ENCODE measurements around the gene TMED9. TPM values are rescaled to one million over a fixed set of nuclear protein-coding genes. Genes with fewer than 3 reads are reported as not detected.

TMED9 gene
- total RNA-seq, 2 experiments from 2014 or later, result 118 to 120 TPM

- ATAC-seq (no peak), DNase-seq (no peak)
- no peak overlapping the region for H3K27ac Mint-ChIP-seq
- TF ChIP-seq CTCF (IDR thresholded peaks at IDR 0.05), result no peak
- H3K4me3 Mint-ChIP-seq, result no peak overlapping the region
- H3K27me3 Mint-ChIP-seq, result no peaks in the 10 kb centered on the region
- H3K4me1 Mint-ChIP-seq (ENCODE audit: low read depth), result peaks cover 12% of the 10 kb centered on the region
- ChIA-PET POLR2A (interaction anchor here (2.2 kb wide), 1 partner anchor 9 kb away, joined by 7 read pairs; the partner anchor contains the start of gene B4GALT7), CTCF (no interaction called here)
- no peaks in the 10 kb centered on the region for H3K9me3 Mint-ChIP-seq
- intact Hi-C loops (cut with micrococcal nuclease), result no loop called here
- H3K36me3 Mint-ChIP-seq (ENCODE audit: low read depth), result peaks cover 10% of the 10 kb centered on the region
Observed at GRCh38 chr5:177608243-177609075, 16.5 kb downstream of the TMED9 start.

- Mint-ChIP-seq H3K4me3 (no peak overlapping the region), H3K4me1 (ENCODE audit: low read depth) (peaks cover 12% of the 10 kb centered on the region), H3K27ac (no peak overlapping the region), H3K36me3 (ENCODE audit: low read depth) (peaks cover 10% of the 10 kb centered on the region), H3K27me3 (no peaks in the 10 kb centered on the region), H3K9me3 (no peaks in the 10 kb centered on the region)
- ChIA-PET POLR2A (interaction anchor here (2.2 kb wide), 1 partner anchor 9 kb away, joined by 7 read pairs; the partner anchor contains the start of gene B4GALT7), CTCF (no interaction called here)
- no peak for TF ChIP-seq CTCF (IDR thresholded peaks at IDR 0.05)
- ATAC-seq, result no peak
- intact Hi-C loops (cut with micrococcal nuclease), result no loop called here
- no peak for DNase-seq
Observed at GRCh38 chr5:177609076-177610059, 17.4 kb downstream of the TMED9 start.

- intact Hi-C loops (cut with micrococcal nuclease), result no loop called here
- no peak for DNase-seq
- CTCF ChIA-PET, result no interaction called here
- no peak for ATAC-seq
- Mint-ChIP-seq H3K27me3 (no peaks in the 10 kb centered on the region), H3K4me1 (ENCODE audit: low read depth) (peaks cover 12% of the 10 kb centered on the region), H3K27ac (no peak overlapping the region), H3K4me3 (no peak overlapping the region), H3K36me3 (ENCODE audit: low read depth) (peaks cover 10% of the 10 kb centered on the region), H3K9me3 (no peaks in the 10 kb centered on the region)
- no peak for TF ChIP-seq CTCF (IDR thresholded peaks at IDR 0.05)
- POLR2A ChIA-PET, result interaction anchor here (1.4 to 2.2 kb wide), 3 partner anchors 9 to 18 kb away, joined by 4 to 7 read pairs (median 5); partner anchors contain the start of genes B4GALT7 and TMED9
Observed at GRCh38 chr5:177610131-177610769, 18.2 kb downstream of the TMED9 start.

- CTCF ChIA-PET, result no interaction called here
- intact Hi-C loops (cut with micrococcal nuclease), result no loop called here
- DNase-seq (no peak), ATAC-seq (no peak)
- no peak for TF ChIP-seq CTCF (IDR thresholded peaks at IDR 0.05)
- no peaks in the 10 kb centered on the region for H3K9me3 Mint-ChIP-seq
- H3K36me3 Mint-ChIP-seq (ENCODE audit: low read depth), result peaks cover 7% of the 10 kb centered on the region
- POLR2A ChIA-PET, result interaction anchor here (1.0 to 1.4 kb wide), 3 partner anchors 10 to 19 kb away, joined by 3 to 5 read pairs (median 4); partner anchors contain the start of gene TMED9
- no peak overlapping the region for H3K4me3 Mint-ChIP-seq
- H3K27me3 Mint-ChIP-seq, result no peaks in the 10 kb centered on the region
- H3K4me1 Mint-ChIP-seq (ENCODE audit: low read depth), result peaks cover 10% of the 10 kb centered on the region
- no peak overlapping the region for H3K27ac Mint-ChIP-seq
Observed at GRCh38 chr5:177610770-177611445, 18.9 kb downstream of the TMED9 start.
